B cell (primary cell): ENCODE measurements around the gene PGGHG. TPM values are rescaled to one million over a fixed set of nuclear protein-coding genes. Genes with fewer than 3 reads are reported as not detected.

ENCODE experiments used
- ATAC-seq: fragments of 200-7000 bp; cut with Tn5 transposase; one replicate; pipeline ENCODE4 v1.10.0; 2021; ENCODE audit warnings: low read depth, mild to moderate bottlenecking, moderate number of reproducible peaks, moderate library complexity
- CTCF ChIA-PET: fragments of 350-600 bp; sonication (Branson Sonifier 250); formaldehyde crosslinking; loops from one replicate; lab custom pipeline; 2021; ENCODE audit warnings: antibody characterized with exemption, inconsistent platforms; lab: Charles Lee
- POLR2A ChIA-PET: fragments of 350-600 bp; sonication (Branson Sonifier 250); formaldehyde crosslinking; loops from one replicate; lab custom pipeline; 2021; ENCODE audit warnings: antibody characterized with exemption; lab: Charles Lee
- DNase-seq: peaks from one replicate; pipeline ENCODE4 v3.0.0; 2013
- H2AFZ ChIP-seq: 2 replicates; pipeline ENCODE4 v1.6.1; 2012; ENCODE audit warnings: mild to moderate bottlenecking, low read depth, low read length; ENCODE audit not compliant: insufficient read depth, poor library complexity, severe bottlenecking
- H3K27ac ChIP-seq, 2 donors: 1 replicate in 1 of 2; 2 replicates in 1 of 2; pipeline ENCODE4 v1.5.1; 2012 to 2013; ENCODE audit warnings: low read length in 2 of 2, mild to moderate bottlenecking in 2 of 2, moderate library complexity in 1 of 2
- H3K27me3 ChIP-seq, 4 experiments: fragments of 200-600 bp in 1 of 4; sonication (generic) in 1 of 4; replicated peaks in 1 of 4; 1 replicate in 2 of 4; 2 replicates in 2 of 4; pipeline versions ENCODE4 v1.6.1 to v1.7.0; 2013 to 2016; ENCODE audit warnings: low read length in 3 of 4, mild to moderate bottlenecking in 2 of 4, mixed read lengths in 1 of 4, moderate library complexity in 1 of 4; ENCODE audit not compliant: insufficient read depth in 4 of 4, control insufficient read depth in 3 of 4; ENCODE audit errors: control extremely low read depth in 1 of 4
- H3K36me3 ChIP-seq, 2 experiments: replicated peaks in 1 of 2; 1 replicate in 1 of 2; 2 replicates in 1 of 2; pipeline versions ENCODE4 v1.6.1 to v1.7.1; 2013; ENCODE audit warnings: low read length in 1 of 2; ENCODE audit not compliant: insufficient read depth in 2 of 2, control insufficient read depth in 1 of 2; ENCODE audit errors: control extremely low read depth in 1 of 2, extremely low read depth in 1 of 2
- H3K4me1 ChIP-seq, 2 donors: fragments of 200-600 bp in 1 of 2; sonication (generic) in 1 of 2; 1 replicate in 1 of 2; 2 replicates in 1 of 2; pipeline versions ENCODE4 v1.5.1 to v1.6.1; 2013 to 2017; ENCODE audit warnings: low read length in 2 of 2; ENCODE audit not compliant: control insufficient read depth in 2 of 2, insufficient read depth in 2 of 2
- H3K4me2 ChIP-seq: replicated peaks from 2 replicates; pipeline ENCODE3; 2012; ENCODE audit warnings: mild to moderate bottlenecking, low read depth, low read length; ENCODE audit not compliant: poor library complexity, severe bottlenecking
- H3K4me3 ChIP-seq, 5 experiments: fragments of 200-600 bp in 1 of 5; sonication (generic) in 1 of 5; 1 replicate in 3 of 5; 2 replicates in 2 of 5; pipeline versions ENCODE4 v1.5.1 to v1.7.0; 2011 to 2016; ENCODE audit warnings: low read length in 4 of 5, mild to moderate bottlenecking in 4 of 5, low read depth in 2 of 5, control low read depth in 1 of 5, moderate library complexity in 1 of 5; ENCODE audit not compliant: insufficient read depth in 1 of 5; ENCODE audit errors: control extremely low read depth in 1 of 5, extremely low read depth in 1 of 5
- H3K79me2 ChIP-seq: fragments of 200-600 bp; sonication (generic); one replicate; pipeline ENCODE4 v1.6.0; 2016; ENCODE audit warnings: low read length; ENCODE audit not compliant: control insufficient read depth, insufficient read depth
- H3K9ac ChIP-seq: fragments of 200-600 bp; sonication (generic); 2 replicates; pipeline ENCODE4 v1.6.1; 2017; ENCODE audit warnings: mild to moderate bottlenecking, low read length, moderate library complexity
- H3K9me3 ChIP-seq, 3 donors: one replicate each; pipeline versions ENCODE4 v1.6.1 to v1.7.1; 2013; ENCODE audit warnings: low read length in 2 of 3; ENCODE audit not compliant: control insufficient read depth in 2 of 3, insufficient read depth in 1 of 3; ENCODE audit errors: control extremely low read depth in 1 of 3
- H4K20me1 ChIP-seq: 2 replicates; pipeline ENCODE4 v1.6.0; 2012; ENCODE audit warnings: mild to moderate bottlenecking, low read length; ENCODE audit not compliant: insufficient read depth, control insufficient read depth, poor library complexity, severe bottlenecking
- H3K27ac Mint-ChIP-seq: one replicate; pipeline ENCODE4 v1.8.0; 2021; ENCODE audit warnings: mixed read lengths
- H3K27me3 Mint-ChIP-seq: one replicate; pipeline ENCODE4 v1.8.0; 2021; ENCODE audit warnings: mixed read lengths
- H3K4me1 Mint-ChIP-seq: one replicate; pipeline ENCODE4 v1.8.0; 2021; ENCODE audit warnings: mixed read lengths
- H3K4me3 Mint-ChIP-seq: one replicate; pipeline ENCODE4 v1.8.0; 2021; ENCODE audit warnings: mixed read lengths
- H3K9me3 Mint-ChIP-seq: one replicate; pipeline ENCODE4 v1.8.0; 2022; ENCODE audit warnings: mixed read lengths; ENCODE audit not compliant: insufficient read depth
- CTCF ChIP-seq: fragments of 200-600 bp; IDR thresholded peaks from one replicate; pipeline ENCODE4 v1.8.0; 2022; ENCODE audit warnings: antibody characterized with exemption, mild to moderate bottlenecking
- EZH2 ChIP-seq: IDR thresholded peaks from 2 replicates; pipeline ENCODE4 v1.6.1; 2012; ENCODE audit warnings: borderline replicate concordance, low read depth, mild to moderate bottlenecking, moderate library complexity, low read length; ENCODE audit not compliant: insufficient read depth, poor library complexity, severe bottlenecking
- WGBS: methylation state at CpG from one replicate; pipeline ENCODE4 v1.1.5; 2013; ENCODE audit warnings: missing lambda C conversion rate; ENCODE audit not compliant: insufficient coverage; 5-methylcytosine and 5-hydroxymethylcytosine counted together
- intact Hi-C: fragments of 100-400 bp; cut with micrococcal nuclease; formaldehyde crosslinking; loops from one replicate; pipeline ENCODE4 v1.10.0; 2022
- polyA plus RNA-seq: library from polyadenylated mRNA; depleted of rRNA; stranded (reverse); fragments of >200 nt; gene quantifications from 2 replicates; pipeline ENCODE4 v1.2.3, GENCODE V29; 2012
- total RNA-seq, 2 donors: library from RNA; stranded (reverse); fragments of 120-200 nt in 1 of 2; gene quantifications; 1 replicate in 1 of 2; 2 replicates in 1 of 2; pipeline versions ENCODE4 v1.2.3 to v1.2.4, GENCODE V29; 2013 to 2022

Gene PGGHG
- total and polyA plus RNA-seq, 2 donors (not counting 1 experiment from before 2014, with no cell fraction given): 159 to 264 TPM

- Mint-ChIP-seq H3K27me3 (peaks cover 9% of the 10 kb centered on the region), H3K4me3 (peak overlapping the region; percentile 81), H3K27ac (peak overlapping the region; percentile 83), H3K9me3 (no peaks in the 10 kb centered on the region), H3K4me1 (peaks cover 20% of the 10 kb centered on the region)
- ChIA-PET CTCF (interaction anchor here (0.6 to 5.6 kb wide), 4 partner anchors 15 to 40 kb away, joined by 4 to 35 read pairs (median 5); no protein-coding TSS in a partner anchor), POLR2A (interaction anchor here (1.5 to 2.7 kb wide), 3 partner anchors 10 to 23 kb away, joined by 5 to 11 read pairs (median 9); no protein-coding TSS in a partner anchor)
- no peak for ATAC-seq
- Histone ChIP-seq H3K9ac (peak overlapping the region; percentile 28), H4K20me1 (no peaks in the 10 kb centered on the region), H3K4me3 (peak overlapping the region in 3 of 5 experiments; percentile 29 to 63 (median 41)), H3K27me3 (peaks cover 0 to 18% (median 3%) of the 10 kb centered on the region in 4 experiments), H3K4me1 (peaks cover 18 to 25% of the 10 kb centered on the region in 2 donors), H3K36me3 (no peaks in the 10 kb centered on the region), H3K9me3 (no peaks in the 10 kb centered on the region), H2AFZ (no peak overlapping the region), H3K79me2 (peaks cover 8% of the 10 kb centered on the region), H3K27ac (no peak overlapping the region), H3K4me2 (peak overlapping the region; percentile 99)
- 80% methylated on average over 42 of the region's 48 CpGs for WGBS
- intact Hi-C loops: loop anchor here (2.0 to 5.0 kb wide), 2 partner anchors 21 to 53 kb away; partner anchors contain the start of genes PSMD13 and SIRT3
- DNase-seq: no peak
- TF ChIP-seq EZH2 (no peak), CTCF (no peak)
Observed at GRCh38 chr11:289712-290620, 1.0 kb downstream of the PGGHG start.
